Activated B cell treated with CpG ODN at 0.5 μM for 24 hours (primary cell): ENCODE data around the gene MLNR. TPM values are rescaled to one million over a fixed set of nuclear protein-coding genes. Genes with fewer than 3 reads are reported as not detected.

ENCODE experiments used
- ATAC-seq: fragments of 200-7000 bp; cut with Tn5 transposase; one replicate; pipeline ENCODE4 v1.10.0; 2021; ENCODE audit warnings: low read depth, mild to moderate bottlenecking, moderate library complexity
- CTCF ChIA-PET: fragments of 350-600 bp; sonication (Branson Sonifier 250); formaldehyde crosslinking; loops from one replicate; lab custom pipeline; 2021; ENCODE audit warnings: antibody characterized with exemption; lab: Charles Lee
- POLR2A ChIA-PET: fragments of 350-600 bp; sonication (Branson Sonifier 250); formaldehyde crosslinking; loops from one replicate; lab custom pipeline; 2021; ENCODE audit warnings: antibody characterized with exemption; lab: Charles Lee
- DNase-seq: peaks from one replicate; pipeline ENCODE4 v3.0.0; 2022
- H3K27ac Mint-ChIP-seq: one replicate; pipeline ENCODE4 v1.8.0; 2020; ENCODE audit warnings: mixed read lengths
- H3K27me3 Mint-ChIP-seq: one replicate; pipeline ENCODE4 v1.8.0; 2021; ENCODE audit warnings: mixed read lengths
- H3K36me3 Mint-ChIP-seq: one replicate; pipeline ENCODE4 v1.8.0; 2021; ENCODE audit warnings: low read depth, mixed read lengths
- H3K4me1 Mint-ChIP-seq: one replicate; pipeline ENCODE4 v1.8.0; 2021; ENCODE audit warnings: mixed read lengths
- H3K4me3 Mint-ChIP-seq: one replicate; pipeline ENCODE4 v1.8.0; 2020; ENCODE audit warnings: mild to moderate bottlenecking, mixed read lengths
- H3K9me3 Mint-ChIP-seq: one replicate; pipeline ENCODE4 v1.8.0; 2020; ENCODE audit warnings: mixed read lengths
- intact Hi-C: fragments of 100-400 bp; cut with micrococcal nuclease; formaldehyde crosslinking; loops from one replicate; pipeline ENCODE4 v1.15.1; 2024
- total RNA-seq: library from RNA; stranded (reverse); gene quantifications from 2 replicates; pipeline ENCODE4 v1.2.3, GENCODE V29; 2022
- TF ChIP-seq, protein P1 (sequence below): fragments of 200-600 bp; IDR thresholded peaks from one replicate; pipeline ENCODE4 v1.8.0; 2022; ENCODE audit warnings: antibody characterized with exemption, mild to moderate bottlenecking

MLNR gene
- total RNA-seq, 1 donor from 2014 or later = not detected

DNA sequence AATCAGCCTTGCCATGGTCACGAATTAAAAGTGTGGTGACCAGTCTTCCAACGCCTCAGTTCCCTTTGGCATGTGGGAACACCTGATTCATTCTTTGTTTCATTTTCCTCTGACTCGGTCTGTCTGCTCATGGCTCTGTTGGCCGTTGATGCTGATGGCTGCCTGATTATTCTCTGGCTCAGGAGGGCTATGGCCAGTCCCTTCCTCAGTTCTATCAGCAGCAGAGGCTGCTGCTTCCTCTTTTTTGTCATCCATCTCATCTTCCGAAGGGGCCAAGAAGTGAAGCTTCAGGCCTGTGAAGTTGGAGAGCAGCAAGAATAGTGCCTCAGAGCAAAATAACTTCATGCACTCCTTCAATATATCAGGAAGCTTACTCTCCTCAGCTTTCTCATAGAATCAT lies 9.5 kb upstream of the MLNR start:
- Mint-ChIP-seq H3K36me3 (peaks cover 37% of the 10 kb centered on the region), H3K27me3 (no peaks in the 10 kb centered on the region), H3K4me1 (peaks cover 26% of the 10 kb centered on the region), H3K27ac (no peak overlapping the region), H3K4me3 (no peak overlapping the region), H3K9me3 (peaks cover 2% of the 10 kb centered on the region)
- intact Hi-C loops = no loop called here
- ATAC-seq (no peak), DNase-seq (no peak)
- CTCF ChIA-PET = no interaction called here
- POLR2A ChIA-PET = no interaction called here
- TF ChIP-seq, protein P1, sequence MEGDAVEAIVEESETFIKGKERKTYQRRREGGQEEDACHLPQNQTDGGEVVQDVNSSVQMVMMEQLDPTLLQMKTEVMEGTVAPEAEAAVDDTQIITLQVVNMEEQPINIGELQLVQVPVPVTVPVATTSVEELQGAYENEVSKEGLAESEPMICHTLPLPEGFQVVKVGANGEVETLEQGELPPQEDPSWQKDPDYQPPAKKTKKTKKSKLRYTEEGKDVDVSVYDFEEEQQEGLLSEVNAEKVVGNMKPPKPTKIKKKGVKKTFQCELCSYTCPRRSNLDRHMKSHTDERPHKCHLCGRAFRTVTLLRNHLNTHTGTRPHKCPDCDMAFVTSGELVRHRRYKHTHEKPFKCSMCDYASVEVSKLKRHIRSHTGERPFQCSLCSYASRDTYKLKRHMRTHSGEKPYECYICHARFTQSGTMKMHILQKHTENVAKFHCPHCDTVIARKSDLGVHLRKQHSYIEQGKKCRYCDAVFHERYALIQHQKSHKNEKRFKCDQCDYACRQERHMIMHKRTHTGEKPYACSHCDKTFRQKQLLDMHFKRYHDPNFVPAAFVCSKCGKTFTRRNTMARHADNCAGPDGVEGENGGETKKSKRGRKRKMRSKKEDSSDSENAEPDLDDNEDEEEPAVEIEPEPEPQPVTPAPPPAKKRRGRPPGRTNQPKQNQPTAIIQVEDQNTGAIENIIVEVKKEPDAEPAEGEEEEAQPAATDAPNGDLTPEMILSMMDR = no peak

DNA sequence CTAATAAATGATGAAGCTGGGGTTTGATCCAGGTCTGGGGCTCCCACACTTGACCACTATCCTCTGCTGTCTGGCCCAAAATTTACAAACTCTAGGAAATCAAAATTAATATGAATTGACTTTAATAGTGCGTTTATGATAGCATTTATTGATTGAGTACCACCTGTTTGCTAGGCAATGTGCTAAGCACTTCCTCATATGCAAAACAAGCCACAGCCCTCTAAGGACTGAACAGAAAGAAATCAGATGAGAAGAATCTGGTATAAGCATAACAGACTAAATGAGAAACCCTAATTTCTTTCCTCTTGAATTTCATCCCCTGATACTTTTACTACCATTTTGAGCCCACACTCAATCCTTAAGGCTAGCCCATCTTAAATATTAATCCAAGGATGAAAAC lies 6.6 kb upstream of the MLNR start:
- Mint-ChIP-seq H3K4me3 (no peak overlapping the region), H3K27ac (no peak overlapping the region), H3K9me3 (peaks cover 7% of the 10 kb centered on the region), H3K4me1 (peaks cover 36% of the 10 kb centered on the region), H3K36me3 (peaks cover 13% of the 10 kb centered on the region), H3K27me3 (peaks cover 18% of the 10 kb centered on the region)
- intact Hi-C loops = no loop called here
- DNase-seq (no peak), ATAC-seq (peak; percentile 72)
- TF ChIP-seq, protein P1 = no peak
- CTCF ChIA-PET = no interaction called here
- POLR2A ChIA-PET = no interaction called here

DNA sequence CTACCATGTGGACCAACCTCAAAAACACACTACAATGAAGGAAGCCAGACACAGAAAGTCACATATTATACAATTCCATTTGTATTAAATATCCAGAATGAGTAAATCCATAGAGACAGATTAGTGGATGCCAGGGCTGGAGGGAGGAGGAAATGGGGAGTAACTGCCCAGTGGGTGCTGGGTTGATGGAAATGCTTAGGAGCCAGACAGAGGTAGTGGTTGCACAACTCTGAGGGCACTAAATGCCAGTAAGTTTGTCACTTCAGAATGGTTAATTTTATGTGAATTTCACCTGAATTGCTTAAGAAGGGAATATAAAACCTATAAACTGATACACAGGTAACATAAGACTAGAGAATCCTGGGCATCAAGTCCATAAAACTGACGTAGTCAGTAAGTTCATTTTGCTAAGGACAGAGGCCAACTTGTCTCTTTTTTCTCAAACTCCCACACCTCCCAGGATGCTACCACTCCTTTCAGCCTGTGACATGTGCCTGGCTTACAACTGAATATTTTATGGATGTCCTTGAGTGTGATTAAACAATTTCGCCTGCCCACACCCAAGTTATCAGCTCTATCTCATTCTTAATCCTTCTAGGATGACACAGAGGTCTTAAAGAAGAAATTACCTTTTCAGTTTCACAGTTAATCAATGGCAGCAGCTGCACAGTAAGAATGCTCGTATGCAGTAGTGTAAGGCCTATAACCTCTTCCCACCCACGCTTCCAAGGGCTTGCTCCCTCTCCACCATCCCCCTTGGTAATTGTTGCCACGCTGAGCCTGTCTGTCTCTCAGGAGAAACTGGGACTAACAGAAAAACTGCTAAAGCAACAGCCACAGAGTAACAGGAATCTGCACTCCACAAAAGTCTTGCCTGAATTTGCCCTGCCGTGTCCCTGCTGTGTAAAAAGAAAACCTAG lies 5.9 kb upstream of the MLNR start:
- peaks cover 7% of the 10 kb centered on the region for H3K9me3 Mint-ChIP-seq
- ChIA-PET CTCF (interaction anchor here (0.6 to 1.2 kb wide), 2 partner anchors 34 to 66 kb away, joined by 3 to 8 read pairs; partner anchors contain the start of gene CDADC1), POLR2A (no interaction called here)
- intact Hi-C loops = loop anchor here (2.0 kb wide), 1 partner anchor 67 kb away; no protein-coding TSS in a partner anchor
- peaks cover 25% of the 10 kb centered on the region for H3K27me3 Mint-ChIP-seq
- H3K36me3 Mint-ChIP-seq = peaks cover 10% of the 10 kb centered on the region
- TF ChIP-seq, protein P1 = no peak
- peaks cover 36% of the 10 kb centered on the region for H3K4me1 Mint-ChIP-seq
- DNase-seq = no peak
- no peak for ATAC-seq
- H3K4me3 Mint-ChIP-seq = no peak overlapping the region
- H3K27ac Mint-ChIP-seq = peak overlapping the region; percentile 59

GRCh38 chr13:49214917-49215376 lies 5.2 kb upstream of the MLNR start:
- H3K27ac Mint-ChIP-seq = peak overlapping the region; percentile 59
- ATAC-seq = peak; percentile 71
- TF ChIP-seq, protein P1 = no peak
- no peak for DNase-seq
- H3K36me3 Mint-ChIP-seq = peaks cover 6% of the 10 kb centered on the region
- ChIA-PET POLR2A (no interaction called here), CTCF (interaction anchor here (0.6 to 1.2 kb wide), 2 partner anchors 33 to 66 kb away, joined by 3 to 8 read pairs; partner anchors contain the start of gene CDADC1)
- peaks cover 41% of the 10 kb centered on the region for H3K4me1 Mint-ChIP-seq
- peaks cover 7% of the 10 kb centered on the region for H3K9me3 Mint-ChIP-seq
- H3K4me3 Mint-ChIP-seq = no peak overlapping the region
- intact Hi-C loops = loop anchor here (2.0 kb wide), 1 partner anchor 66 kb away; no protein-coding TSS in a partner anchor
- H3K27me3 Mint-ChIP-seq = peaks cover 28% of the 10 kb centered on the region

DNA sequence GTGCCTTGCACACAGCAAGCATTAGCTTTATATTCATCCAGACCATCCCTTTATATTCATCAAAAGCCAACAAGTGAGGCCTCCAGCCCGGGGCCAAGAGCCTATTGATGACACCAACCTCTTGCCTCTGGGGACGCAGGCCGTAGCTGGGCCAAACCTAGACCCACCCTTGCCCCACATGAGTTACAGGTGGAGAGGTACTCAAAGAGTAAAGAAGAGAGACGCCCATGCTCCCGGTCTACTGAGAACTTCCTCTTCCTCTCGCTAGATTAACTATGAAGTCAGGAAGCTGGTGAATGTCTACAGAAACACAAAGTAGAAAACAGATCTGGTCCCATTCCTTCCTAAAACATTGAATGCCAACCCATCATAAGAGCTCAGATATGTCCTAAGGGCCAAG lies 3.8 kb upstream of the MLNR start:
- H3K9me3 Mint-ChIP-seq = peaks cover 7% of the 10 kb centered on the region
- peaks cover 45% of the 10 kb centered on the region for H3K4me1 Mint-ChIP-seq
- DNase-seq (no peak), ATAC-seq (no peak)
- peak overlapping the region; percentile 25 for H3K4me3 Mint-ChIP-seq
- intact Hi-C loops = no loop called here
- POLR2A ChIA-PET = no interaction called here
- peaks cover 31% of the 10 kb centered on the region for H3K27me3 Mint-ChIP-seq
- CTCF ChIA-PET = interaction anchor here (1.3 kb wide), 1 partner anchor 64 kb away, joined by 4 read pairs; no protein-coding TSS in a partner anchor
- no peak overlapping the region for H3K27ac Mint-ChIP-seq
- H3K36me3 Mint-ChIP-seq = no peaks in the 10 kb centered on the region
- TF ChIP-seq, protein P1 = no peak
